IMR-90 (cell line): ENCODE data around the gene LHPP. TPM values are rescaled to one million over a fixed set of nuclear protein-coding genes. Genes with fewer than 3 reads are reported as not detected.

Source experiments
- ATAC-seq: fragments of 200-7000 bp; cut with Tn5 transposase; 2 replicates; pipeline ENCODE4 v1.9.1; 2020; ENCODE audit warnings: low read depth, mild to moderate bottlenecking, moderate library complexity
- BruUV-seq: library from RNA; stranded (reverse); fragments of 400-500 nt; replicated peaks from 2 replicates; lab custom pipeline; 2021; lab: Mats Ljungman, UMichigan
- CTCF ChIA-PET: fragments of 300-600 bp; formaldehyde crosslinking; extraction: SDS; loops from one replicate; lab custom pipeline; 2021; ENCODE audit warnings: antibody characterized with exemption; lab: Yijun Ruan, JAX
- POLR2A ChIA-PET: fragments of 300-600 bp; sonication (Branson Sonifier 250); formaldehyde crosslinking; loops from one replicate; lab custom pipeline; 2022; ENCODE audit warnings: antibody characterized with exemption; ENCODE audit not compliant: unreplicated experiment; lab: Charles Lee
- DNase-seq: peaks from one replicate; pipeline ENCODE4 v3.0.0; 2013
- H2AFZ ChIP-seq: replicated peaks from 2 replicates; pipeline ENCODE3; 2013; ENCODE audit warnings: low read length, mild to moderate bottlenecking; ENCODE audit not compliant: poor library complexity
- H2AK5ac ChIP-seq: 2 replicates; pipeline ENCODE4 v1.6.1; 2013; ENCODE audit warnings: low read depth, low read length, inconsistent platforms
- H2AK9ac ChIP-seq: replicated peaks from 2 replicates; pipeline ENCODE3; 2013; ENCODE audit warnings: mild to moderate bottlenecking, low read depth, low read length, moderate library complexity; ENCODE audit not compliant: poor library complexity
- H2BK120ac ChIP-seq: 2 replicates; pipeline ENCODE4 v1.6.1; 2013; ENCODE audit warnings: low read depth, low read length, inconsistent platforms
- H2BK15ac ChIP-seq: 3 replicates; pipeline ENCODE4 v1.6.1; 2013; ENCODE audit warnings: low read depth, low read length, inconsistent platforms
- H2BK20ac ChIP-seq: 2 replicates; pipeline ENCODE4 v1.6.1; 2013; ENCODE audit warnings: low read depth, mild to moderate bottlenecking, inconsistent platforms, low read length, moderate library complexity
- H2BK5ac ChIP-seq: 2 replicates; pipeline ENCODE4 v1.6.1; 2013; ENCODE audit warnings: mild to moderate bottlenecking, low read depth, low read length, inconsistent platforms; ENCODE audit not compliant: poor library complexity, severe bottlenecking
- H3K14ac ChIP-seq: replicated peaks from 2 replicates; pipeline ENCODE4 v1.6.1; 2013; ENCODE audit warnings: low read depth, low read length, inconsistent platforms
- H3K18ac ChIP-seq: 2 replicates; pipeline ENCODE4 v1.6.1; 2013; ENCODE audit warnings: low read depth, low read length, control low read depth
- H3K23ac ChIP-seq: 2 replicates; pipeline ENCODE4 v1.6.1; 2013; ENCODE audit warnings: low read depth, low read length, inconsistent platforms
- H3K27ac ChIP-seq: 2 replicates; pipeline ENCODE4 v1.5.1; 2013; ENCODE audit warnings: mild to moderate bottlenecking, control low read depth, low read length; ENCODE audit not compliant: insufficient read depth
- H3K27me3 ChIP-seq: 2 replicates; pipeline ENCODE4 v1.6.1; 2013; ENCODE audit warnings: low read length; ENCODE audit not compliant: control insufficient read depth, insufficient read depth
- H3K36me3 ChIP-seq: 2 replicates; pipeline ENCODE4 v1.6.1; 2013; ENCODE audit warnings: low read length, mixed read lengths; ENCODE audit not compliant: control insufficient read depth, insufficient read depth
- H3K4ac ChIP-seq: 2 replicates; pipeline ENCODE4 v1.6.1; 2013; ENCODE audit warnings: low read depth, low read length, inconsistent platforms
- H3K4me1 ChIP-seq: 2 replicates; pipeline ENCODE4 v1.6.1; 2013; ENCODE audit warnings: low read length, mixed read lengths; ENCODE audit not compliant: control insufficient read depth, insufficient read depth
- H3K4me2 ChIP-seq: 2 replicates; pipeline ENCODE4 v1.6.1; 2013; ENCODE audit warnings: low read depth, mild to moderate bottlenecking, control low read depth, low read length, moderate library complexity
- H3K4me3 ChIP-seq: 2 replicates; pipeline ENCODE4 v1.5.1; 2013; ENCODE audit warnings: low read depth, mild to moderate bottlenecking, control low read depth, low read length, moderate library complexity; ENCODE audit not compliant: insufficient read depth
- H3K56ac ChIP-seq: 2 replicates; pipeline ENCODE4 v1.6.1; 2013; ENCODE audit warnings: low read length, inconsistent platforms; ENCODE audit not compliant: insufficient read depth; ENCODE audit errors: extremely low read depth
- H3K79me1 ChIP-seq, 2 experiments: 2 replicates each; pipeline ENCODE4 v1.6.1; 2013; ENCODE audit warnings: low read length in 2 of 2, inconsistent platforms in 1 of 2, low read depth in 1 of 2
- H3K9ac ChIP-seq: 2 replicates; pipeline ENCODE4 v1.6.1; 2013; ENCODE audit warnings: low read depth, low read length, control low read depth
- H3K9me1 ChIP-seq: 2 replicates; pipeline ENCODE4 v1.6.1; 2013; ENCODE audit warnings: low read length, inconsistent platforms; ENCODE audit not compliant: insufficient read depth
- H3K9me3 ChIP-seq: 2 replicates; pipeline ENCODE4 v1.6.1; 2013; ENCODE audit warnings: low read length; ENCODE audit not compliant: control insufficient read depth, insufficient read depth
- H4K20me1 ChIP-seq: 2 replicates; pipeline ENCODE4 v1.6.1; 2013; ENCODE audit warnings: low read length, inconsistent platforms; ENCODE audit not compliant: insufficient read depth
- H4K5ac ChIP-seq: 2 replicates; pipeline ENCODE4 v1.6.1; 2013; ENCODE audit warnings: mild to moderate bottlenecking, low read depth, low read length, control low read depth
- H4K8ac ChIP-seq, 2 experiments: 2 replicates each; pipeline ENCODE4 v1.6.1; 2013; ENCODE audit warnings: low read depth in 2 of 2, low read length in 2 of 2, control low read depth in 1 of 2, inconsistent platforms in 1 of 2
- H4K91ac ChIP-seq: 2 replicates; pipeline ENCODE4 v1.6.1; 2013; ENCODE audit warnings: low read depth, low read length, inconsistent platforms; ENCODE audit not compliant: insufficient read depth
- CTCF ChIP-seq: conservative IDR thresholded peaks from 2 replicates; pipeline ENCODE4 v1.5.1; 2012; ENCODE audit warnings: mild to moderate bottlenecking, low read depth, low read length, improper control_type of control experiment
- FOS ChIP-seq: fragments of 150-350 bp; IDR thresholded peaks from 2 replicates; pipeline ENCODE4 v1.6.1; 2016; ENCODE audit warnings: low read depth, low read length
- RAD21 ChIP-seq: IDR thresholded peaks from 2 replicates; pipeline ENCODE4 v1.6.1; 2012; ENCODE audit warnings: low read length, improper control_type of control experiment
- RCOR1 ChIP-seq: IDR thresholded peaks from 2 replicates; pipeline ENCODE4 v1.6.1; 2012; ENCODE audit warnings: mild to moderate bottlenecking, low read length, improper control_type of control experiment; ENCODE audit not compliant: insufficient replicate concordance
- SMC3 ChIP-seq: fragments of 150-350 bp; IDR thresholded peaks from 2 replicates; pipeline ENCODE4 v1.6.1; 2016; ENCODE audit warnings: low read depth, mild to moderate bottlenecking, antibody characterized with exemption, low read length, moderate library complexity
- WGBS, 2 experiments: methylation state at CpG; one replicate each; pipeline versions ENCODE4 v1.1.5 to v1.1.7; 2013; ENCODE audit warnings: missing lambda C conversion rate in 2 of 2; ENCODE audit not compliant: insufficient read length in 1 of 2; ENCODE audit errors: extremely low coverage in 2 of 2; 5-methylcytosine and 5-hydroxymethylcytosine counted together
- dilution Hi-C: fragments of 300-500 bp; cut with HindIII; formaldehyde crosslinking; loops from one replicate; pipeline ENCODE4 v1.14.3; 2018; ENCODE audit warnings: low sequenced_read_pairs; ENCODE audit not compliant: unreplicated experiment
- in situ Hi-C: fragments of 300-500 bp; cut with MboI; formaldehyde crosslinking; loops from 3 replicates; pipeline ENCODE4 v1.14.3; 2019; ENCODE audit warnings: low sequenced_read_pairs, inconsistent platforms, mixed read lengths
- intact Hi-C: fragments of 100-400 bp; cut with micrococcal nuclease; formaldehyde crosslinking; loops from 2 replicates; pipeline ENCODE4 v1.10.0; 2022
- polyA plus RNA-seq, 3 experiments: library from polyadenylated mRNA; depleted of rRNA; stranded (reverse); fragments of >200 nt; gene quantifications; 2 replicates each; pipeline ENCODE4 v1.2.3, GENCODE V29; 2012; ENCODE audit warnings: low replicate concordance in 1 of 3
- total RNA-seq: library from RNA; depleted of rRNA; stranded (reverse); fragments of >200 nt; gene quantifications from 2 replicates; pipeline ENCODE4 v1.2.3, GENCODE V29; 2012

The LHPP gene
- total and polyA plus RNA-seq, 2 of the 4 experiments (the other 2 are of a cell fraction): 2.7 to 8.3 TPM

DNA sequence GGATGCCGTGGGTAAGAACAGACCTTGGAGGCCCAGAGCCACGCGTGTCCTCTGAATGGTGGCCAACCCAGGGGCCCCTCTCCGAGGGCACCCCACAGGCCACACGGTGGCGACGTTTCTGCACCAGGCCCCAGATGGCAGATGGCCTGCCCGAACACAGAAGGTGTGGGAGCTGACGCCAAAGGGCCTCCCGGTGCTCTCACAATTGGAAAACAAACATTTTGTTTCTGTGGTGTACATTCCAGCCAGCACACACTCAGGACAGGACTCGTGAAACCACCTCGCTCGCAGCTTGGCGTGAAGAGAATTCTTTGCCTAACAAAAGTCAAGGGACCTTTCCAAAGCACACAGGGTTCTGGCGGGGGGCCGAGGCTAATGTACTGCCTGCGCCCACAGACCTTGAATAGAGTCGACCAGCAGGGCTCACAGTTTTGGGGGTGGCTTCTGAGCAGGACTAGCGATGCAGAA, 170.5 kb downstream of the LHPP start:
- Histone ChIP-seq H3K4me3 (no peak overlapping the region), H2AK9ac (no peak overlapping the region), H2BK120ac (no peak overlapping the region), H3K23ac (no peak overlapping the region), H3K56ac (no peak overlapping the region), H2BK20ac (no peak overlapping the region), H3K36me3 (no peaks in the 10 kb centered on the region), H3K27me3 (no peaks in the 10 kb centered on the region), H2AK5ac (no peak overlapping the region), H3K4me1 (no peaks in the 10 kb centered on the region; the same call in 1 of the 2 replicates), H3K9me3 (no peaks in the 10 kb centered on the region), H2BK15ac (no peak overlapping the region), H2AFZ (peak overlapping the region; percentile 16), H4K20me1 (peaks cover 3% of the 10 kb centered on the region), H3K79me1 (0 out of 4 replicates have a peak, but pooled peaks cover 0 to 3% of the 10 kb centered on the region in 2 experiments), H3K9me1 (peaks cover under 1% of the 10 kb centered on the region; the same call in 1 of the 2 replicates), H3K14ac (no peak overlapping the region), H4K91ac (no peak overlapping the region), H3K4me2 (no peak overlapping the region), H2BK5ac (no peak overlapping the region), H4K5ac (no peak overlapping the region), H3K9ac (no peak overlapping the region), H3K4ac (no peak overlapping the region), H3K18ac (no peak overlapping the region), H4K8ac (no peak overlapping the region), H3K27ac (no peak overlapping the region)
- ChIA-PET POLR2A (no interaction called here), CTCF (no interaction called here)
- WGBS, 2 experiments: 82% methylated on average over 9 of the region's 19 CpGs; no CpG with 5 or more reads in 1 of the 2 experiments
- no peak for TF ChIP-seq RCOR1
- peak; percentile 25; the same call in 1 of the 2 replicates for TF ChIP-seq CTCF
- TF ChIP-seq RAD21: peak; percentile 46
- TF ChIP-seq FOS: no peak
- peak; percentile 39 for TF ChIP-seq SMC3
- intact Hi-C loops (loop anchor here (5.0 kb wide), 1 partner anchor 110 kb away; the partner anchor contains the start of gene FAM53B), in situ Hi-C loops (no loop called here), dilution Hi-C loops (no loop called here)
- no peak for ATAC-seq
- DNase-seq: no peak
- BruUV-seq: no TSS peak
